HepG2 (cell line): ENCODE data around the gene HRC. TPM values are rescaled to one million over a fixed set of nuclear protein-coding genes. Genes with fewer than 3 reads are reported as not detected.

Experiments
- ATAC-seq: fragments of 200-7000 bp; cut with Tn5 transposase; 3 replicates; pipeline ENCODE4 v1.9.1; 2020; ENCODE audit warnings: mild to moderate bottlenecking, moderate library complexity
- BruUV-seq: library from RNA; stranded (reverse); fragments of 400-500 nt; replicated peaks from 2 replicates; lab custom pipeline; 2021; lab: Mats Ljungman, UMichigan
- CTCF ChIA-PET: fragments of 300-600 bp; formaldehyde crosslinking; extraction: SDS; loops from one replicate; lab custom pipeline; 2021; ENCODE audit warnings: low total read pairs, inconsistent platforms, low intra/inter-chr PET ratio; lab: Yijun Ruan, JAX
- POLR2A ChIA-PET: fragments of 350-600 bp; sonication (Branson Sonifier 250); formaldehyde crosslinking; loops from one replicate; lab custom pipeline; 2020; ENCODE audit warnings: antibody characterized with exemption, inconsistent platforms; lab: Yijun Ruan, JAX
- DNase-seq: peaks from one replicate; pipeline ENCODE4 v3.0.0-alpha.2; 2015; ENCODE audit warnings: low spot score
- FAIRE-seq: peaks from 3 replicates; lab custom pipeline; 2011; peaks lifted over from hg19 to GRCh38; lab: Jason Lieb, UNC
- H2AFZ ChIP-seq: one replicate; pipeline ENCODE4 v1.6.1; 2011; ENCODE audit warnings: low read length, inconsistent platforms
- H3K27ac ChIP-seq: fragments of 300-600 bp; 3 replicates; pipeline ENCODE4 v1.8.0; 2011; ENCODE audit warnings: mixed run types, mild to moderate bottlenecking, mixed read lengths, low read length, inconsistent platforms; ENCODE audit not compliant: insufficient read depth; ENCODE audit errors: extremely low read length
- H3K27me3 ChIP-seq, 2 experiments: fragments of 200-600 bp in 1 of 2; 2 replicates in 1 of 2; 3 replicates in 1 of 2; pipeline versions ENCODE4 v1.6.0 to v1.8.0; 2011; ENCODE audit warnings: low read length in 2 of 2, mild to moderate bottlenecking in 2 of 2, moderate library complexity in 2 of 2, inconsistent platforms in 1 of 2; ENCODE audit not compliant: insufficient read depth in 2 of 2, control insufficient read depth in 1 of 2
- H3K36me3 ChIP-seq, 2 experiments: fragments of 200-600 bp in 1 of 2; replicated peaks in 1 of 2; 2 replicates in 1 of 2; 3 replicates in 1 of 2; pipeline versions ENCODE4 v1.5.1 to v1.8.0; 2011; ENCODE audit warnings: low read length in 2 of 2, inconsistent platforms in 1 of 2; ENCODE audit not compliant: insufficient read depth in 2 of 2, control insufficient read depth in 1 of 2
- H3K4me1 ChIP-seq: 2 replicates; pipeline ENCODE4 v1.5.1; 2012; ENCODE audit warnings: low read length, inconsistent platforms; ENCODE audit not compliant: insufficient read depth
- H3K4me2 ChIP-seq: 2 replicates; pipeline ENCODE4 v1.6.0; 2011; ENCODE audit warnings: low read depth, low read length, inconsistent platforms
- H3K4me3 ChIP-seq, 3 experiments: fragments of 200-600 bp in 1 of 3; sonication (generic), shearing (Covaris generic) in 1 of 3; replicated peaks in 1 of 3; 2 replicates each; pipeline ENCODE4 v1.5.1; 2011 to 2016; ENCODE audit warnings: low read length in 3 of 3, inconsistent platforms in 2 of 3, low read depth in 2 of 3, mild to moderate bottlenecking in 2 of 3, control low read depth in 1 of 3, mixed read lengths in 1 of 3; ENCODE audit not compliant: insufficient read depth in 1 of 3
- H3K79me2 ChIP-seq: one replicate; pipeline ENCODE4 v1.6.1; 2011; ENCODE audit warnings: low read length, inconsistent platforms; ENCODE audit not compliant: insufficient read depth
- H3K9ac ChIP-seq: 2 replicates; pipeline ENCODE4 v1.6.0; 2011; ENCODE audit warnings: mild to moderate bottlenecking, low read depth, low read length, inconsistent platforms; ENCODE audit not compliant: insufficient read depth
- H3K9me3 ChIP-seq: 2 replicates; pipeline ENCODE4 v1.5.1; 2012; ENCODE audit warnings: mild to moderate bottlenecking, low read length
- H4K20me1 ChIP-seq: 2 replicates; pipeline ENCODE4 v1.6.0; 2011; ENCODE audit warnings: inconsistent platforms, mild to moderate bottlenecking, low read length, moderate library complexity; ENCODE audit not compliant: insufficient read depth
- AGO2 ChIP-seq: fragments of 200-400 bp; formaldehyde crosslinking; optimal IDR thresholded peaks from 2 replicates; pipeline ENCODE3; 2017; ENCODE audit warnings: mild to moderate bottlenecking, low read depth, low read length, moderate library complexity
- IRF1 ChIP-seq: sonication (generic); formaldehyde crosslinking; IDR thresholded peaks from 2 replicates; pipeline ENCODE4 v1.4.0; 2020; ENCODE audit warnings: low read depth, mild to moderate bottlenecking, missing genetic modification reagents
- IRX3 ChIP-seq: sonication (generic); formaldehyde crosslinking; IDR thresholded peaks from 2 replicates; pipeline ENCODE4 v1.8.1; 2023; ENCODE audit warnings: mild to moderate bottlenecking, low read depth, missing genetic modification reagents, borderline replicate concordance
- MEIS2 ChIP-seq: sonication (generic); formaldehyde crosslinking; IDR thresholded peaks from 2 replicates; pipeline ENCODE4 v1.9.0; 2021; ENCODE audit warnings: mild to moderate bottlenecking, missing genetic modification reagents
- MLLT10 ChIP-seq: sonication (generic); formaldehyde crosslinking; IDR thresholded peaks from 2 replicates; pipeline ENCODE4 v1.4.0; 2020; ENCODE audit warnings: missing genetic modification reagents
- RBFOX2 ChIP-seq: fragments of 200-400 bp; formaldehyde crosslinking; IDR thresholded peaks from 2 replicates; pipeline ENCODE4 v1.6.1; 2017; ENCODE audit warnings: low read depth, mild to moderate bottlenecking, low read length
- ZBTB40 ChIP-seq, 2 experiments: fragments of 450-650 bp in 1 of 2; sonication (generic) in 1 of 2; formaldehyde crosslinking in 1 of 2; IDR thresholded peaks; 2 replicates each; pipeline versions ENCODE4 v1.6.1 to v1.8.0; 2016 to 2022; ENCODE audit warnings: antibody characterized with exemption in 1 of 2, mild to moderate bottlenecking in 1 of 2, missing genetic modification reagents in 1 of 2
- ZNF207 ChIP-seq: fragments of 450-650 bp; IDR thresholded peaks from 2 replicates; pipeline ENCODE4 v1.6.1; 2016; ENCODE audit warnings: antibody characterized with exemption, borderline replicate concordance
- WGBS: methylation state at CpG from one replicate; pipeline ENCODE4 v1.1.6; 2017; ENCODE audit warnings: low lambda C conversion rate; 5-methylcytosine and 5-hydroxymethylcytosine counted together
- in situ Hi-C: cut with HindIII; loops from 2 replicates; pipeline ENCODE4 v1.10.0; 2017; ENCODE audit warnings: low pct_unique_long_range_greater_than_20kb; ENCODE audit not compliant: extremely low pct_ligation_motif_present
- intact Hi-C: fragments of 100-400 bp; cut with micrococcal nuclease; formaldehyde crosslinking; loops from one replicate; pipeline ENCODE4 v1.10.0; 2022; ENCODE audit not compliant: unreplicated experiment
- polyA plus RNA-seq, 8 experiments: library from polyadenylated mRNA; depleted of rRNA in 3 of 8; stranded (reverse) in 7 of 8; unstranded in 1 of 8; fragments of >200 nt; fragmentation: Illumina TruSeq in 4 of 8; extraction: Trizol in 4 of 8; gene quantifications; 2 replicates each; pipeline versions ENCODE4 v1.2.1 to v1.2.3, GENCODE V29; 2011 to 2016; ENCODE audit warnings: low read depth in 4 of 8, missing spikeins in 1 of 8, mixed read lengths in 1 of 8; ENCODE audit not compliant: insufficient read depth in 1 of 8
- total RNA-seq, 5 experiments: library from RNA; depleted of rRNA; stranded (reverse); fragments of >200 nt; fragmentation: Illumina TruSeq; extraction: Trizol; gene quantifications; 2 replicates each; pipeline ENCODE4 v1.2.3, GENCODE V29; 2016; ENCODE audit warnings: low read depth in 1 of 5
- TF ChIP-seq, protein P1 (sequence below): sonication (generic); formaldehyde crosslinking; IDR thresholded peaks from 2 replicates; pipeline ENCODE4 v1.8.1; 2022; ENCODE audit warnings: mild to moderate bottlenecking, missing genetic modification reagents
- TF ChIP-seq, protein P2 (sequence below): sonication (generic); formaldehyde crosslinking; IDR thresholded peaks from 2 replicates; pipeline ENCODE4 v1.4.0; 2020; ENCODE audit warnings: low read depth, mild to moderate bottlenecking, missing genetic modification reagents

HRC gene
- total and polyA plus RNA-seq, 2 of the 13 experiments (the other 11 are each of a cell fraction or from before 2014, with no cell fraction given): 3.6 to 15.4 TPM

- FAIRE-seq (no peak), DNase-seq (no peak), ATAC-seq (no peak)
- ChIA-PET POLR2A (interaction anchor here (1.8 kb wide), 1 partner anchor 10 kb away, joined by 4 read pairs; the partner anchor contains the start of gene LIN7B), CTCF (no interaction called here)
- Histone ChIP-seq H3K4me2 (no peak overlapping the region), H3K36me3 (peaks cover 33 to 88% of the 10 kb centered on the region in 2 experiments), H3K9ac (no peak overlapping the region), H3K27ac (no peak overlapping the region), H2AFZ (no peak overlapping the region), H3K79me2 (no peaks in the 10 kb centered on the region), H4K20me1 (peaks cover 26% of the 10 kb centered on the region), H3K4me1 (no peaks in the 10 kb centered on the region), H3K27me3 (no peaks in the 10 kb centered on the region), H3K9me3 (no peaks in the 10 kb centered on the region), H3K4me3 (no peak overlapping the region)
- no TSS peak for BruUV-seq
- intact Hi-C loops (no loop called here), in situ Hi-C loops (no loop called here)
- WGBS: 98% methylated on average over 28 of the region's 30 CpGs
- TF ChIP-seq AGO2 (peak; percentile 69), IRX3 (CRISPR knock-in tag) (no peak), ZBTB40 (IDR thresholded peaks at IDR 0.05) (no peak), ZBTB40 (CRISPR knock-in tag; IDR thresholded peaks at IDR 0.05) (no peak), MEIS2 (CRISPR knock-in tag) (no peak), ZNF207 (no peak), RBFOX2 (peak; percentile 54), IRF1 (CRISPR knock-in tag) (no peak), MLLT10 (no peak)
- TF ChIP-seq, protein P1, sequence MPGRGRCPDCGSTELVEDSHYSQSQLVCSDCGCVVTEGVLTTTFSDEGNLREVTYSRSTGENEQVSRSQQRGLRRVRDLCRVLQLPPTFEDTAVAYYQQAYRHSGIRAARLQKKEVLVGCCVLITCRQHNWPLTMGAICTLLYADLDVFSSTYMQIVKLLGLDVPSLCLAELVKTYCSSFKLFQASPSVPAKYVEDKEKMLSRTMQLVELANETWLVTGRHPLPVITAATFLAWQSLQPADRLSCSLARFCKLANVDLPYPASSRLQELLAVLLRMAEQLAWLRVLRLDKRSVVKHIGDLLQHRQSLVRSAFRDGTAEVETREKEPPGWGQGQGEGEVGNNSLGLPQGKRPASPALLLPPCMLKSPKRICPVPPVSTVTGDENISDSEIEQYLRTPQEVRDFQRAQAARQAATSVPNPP (CRISPR knock-in tag): no peak
- TF ChIP-seq, protein P2, sequence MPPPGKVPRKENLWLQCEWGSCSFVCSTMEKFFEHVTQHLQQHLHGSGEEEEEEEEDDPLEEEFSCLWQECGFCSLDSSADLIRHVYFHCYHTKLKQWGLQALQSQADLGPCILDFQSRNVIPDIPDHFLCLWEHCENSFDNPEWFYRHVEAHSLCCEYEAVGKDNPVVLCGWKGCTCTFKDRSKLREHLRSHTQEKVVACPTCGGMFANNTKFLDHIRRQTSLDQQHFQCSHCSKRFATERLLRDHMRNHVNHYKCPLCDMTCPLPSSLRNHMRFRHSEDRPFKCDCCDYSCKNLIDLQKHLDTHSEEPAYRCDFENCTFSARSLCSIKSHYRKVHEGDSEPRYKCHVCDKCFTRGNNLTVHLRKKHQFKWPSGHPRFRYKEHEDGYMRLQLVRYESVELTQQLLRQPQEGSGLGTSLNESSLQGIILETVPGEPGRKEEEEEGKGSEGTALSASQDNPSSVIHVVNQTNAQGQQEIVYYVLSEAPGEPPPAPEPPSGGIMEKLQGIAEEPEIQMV (CRISPR knock-in tag): no peak
Measured at GRCh38 chr19:49104229-49104864, 50.8 kb downstream of the HRC start.
